MM.1S (cell line): Measurements from ENCODE around the gene CCDC187.

Experiments
- EZH2 ChIP-seq: fragments of 300-600 bp; sonication (generic); optimal IDR thresholded peaks from 2 replicates; pipeline ENCODE3; 2017; ENCODE audit warnings: low read depth, mild to moderate bottlenecking, antibody characterized with exemption, low read length, mixed read lengths
- TF ChIP-seq, protein P1 (sequence below): fragments of 300-600 bp; sonication (generic); IDR thresholded peaks from 2 replicates; pipeline ENCODE4 v1.5.1; 2016; ENCODE audit warnings: antibody characterized with exemption, low read length, mixed read lengths

DNA sequence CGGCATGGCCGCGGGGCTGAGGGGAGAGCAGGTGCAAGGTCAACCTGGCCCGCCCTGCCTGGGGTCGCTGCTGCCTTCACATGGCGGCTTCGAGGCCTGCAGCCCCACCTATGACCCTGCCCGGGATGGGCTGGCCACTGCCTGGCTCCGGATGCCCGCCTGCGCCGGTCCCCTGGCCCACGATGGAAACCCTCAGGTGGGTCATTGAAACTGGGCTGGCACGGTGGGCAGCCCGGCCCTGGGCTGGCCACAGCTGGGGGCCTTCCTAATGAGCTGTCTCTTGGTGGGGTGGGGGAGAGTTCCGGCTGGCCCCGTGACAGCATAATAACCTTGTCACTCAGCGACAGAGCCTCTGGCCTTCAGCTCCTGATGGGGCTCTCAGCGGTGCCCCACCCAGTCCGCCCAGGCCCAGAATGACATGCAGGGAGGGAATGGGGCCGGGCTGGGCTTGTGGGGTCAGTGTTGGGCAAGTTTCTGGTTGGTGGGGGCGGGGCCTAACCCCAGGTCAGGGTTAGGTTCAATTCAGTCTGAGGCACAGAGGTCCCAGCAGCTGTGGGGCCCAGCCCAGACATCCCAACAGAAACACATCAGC lies at the start of gene CCDC187:
- TF ChIP-seq, protein P1, sequence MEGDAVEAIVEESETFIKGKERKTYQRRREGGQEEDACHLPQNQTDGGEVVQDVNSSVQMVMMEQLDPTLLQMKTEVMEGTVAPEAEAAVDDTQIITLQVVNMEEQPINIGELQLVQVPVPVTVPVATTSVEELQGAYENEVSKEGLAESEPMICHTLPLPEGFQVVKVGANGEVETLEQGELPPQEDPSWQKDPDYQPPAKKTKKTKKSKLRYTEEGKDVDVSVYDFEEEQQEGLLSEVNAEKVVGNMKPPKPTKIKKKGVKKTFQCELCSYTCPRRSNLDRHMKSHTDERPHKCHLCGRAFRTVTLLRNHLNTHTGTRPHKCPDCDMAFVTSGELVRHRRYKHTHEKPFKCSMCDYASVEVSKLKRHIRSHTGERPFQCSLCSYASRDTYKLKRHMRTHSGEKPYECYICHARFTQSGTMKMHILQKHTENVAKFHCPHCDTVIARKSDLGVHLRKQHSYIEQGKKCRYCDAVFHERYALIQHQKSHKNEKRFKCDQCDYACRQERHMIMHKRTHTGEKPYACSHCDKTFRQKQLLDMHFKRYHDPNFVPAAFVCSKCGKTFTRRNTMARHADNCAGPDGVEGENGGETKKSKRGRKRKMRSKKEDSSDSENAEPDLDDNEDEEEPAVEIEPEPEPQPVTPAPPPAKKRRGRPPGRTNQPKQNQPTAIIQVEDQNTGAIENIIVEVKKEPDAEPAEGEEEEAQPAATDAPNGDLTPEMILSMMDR: no peak
- no peak for TF ChIP-seq EZH2
